NCI-H82 (cell line): ENCODE results near the gene IFNLR1.

Experiments used
- DNase-seq: peaks from one replicate; lab custom pipeline; 2025; lab: John Stamatoyannopoulos, UW

Gene IFNLR1

GRCh38 chr1:24175033-24175755 lies 11.9 kb downstream of the IFNLR1 start:
- DNase-seq = no peak

GRCh38 chr1:24173638-24174575 lies 13.2 kb downstream of the IFNLR1 start:
- no peak for DNase-seq

GRCh38 chr1:24172598-24172997 lies 14.5 kb downstream of the IFNLR1 start:
- DNase-seq = peak; percentile 26

GRCh38 chr1:24169286-24169685 lies 17.8 kb downstream of the IFNLR1 start:
- DNase-seq = no peak

GRCh38 chr1:24168245-24168644 lies 18.8 kb downstream of the IFNLR1 start:
- no peak for DNase-seq

GRCh38 chr1:24167008-24167407 lies 20.1 kb downstream of the IFNLR1 start:
- no peak for DNase-seq

GRCh38 chr1:24165500-24165899 lies 21.6 kb downstream of the IFNLR1 start:
- no peak for DNase-seq

- DNase-seq = no peak
These were observed 23.1 kb downstream of the IFNLR1 start for GRCh38 chr1:24164004-24164403.

GRCh38 chr1:24162201-24162600 lies 24.9 kb downstream of the IFNLR1 start:
- peak; percentile 91 for DNase-seq

GRCh38 chr1:24161270-24161669 lies 25.8 kb downstream of the IFNLR1 start:
- DNase-seq = no peak

GRCh38 chr1:24159366-24159765 lies 27.7 kb downstream of the IFNLR1 start:
- no peak for DNase-seq

- DNase-seq = peak; percentile 69
These were observed 29.1 kb downstream of the IFNLR1 start for GRCh38 chr1:24157918-24158481.

GRCh38 chr1:24156542-24157260 lies 30.4 kb downstream of the IFNLR1 start:
- DNase-seq = no peak

GRCh38 chr1:24155011-24155782 lies 31.9 kb downstream of the IFNLR1 start:
- peak; percentile 28 for DNase-seq

GRCh38 chr1:24154215-24154614 lies 32.9 kb downstream of the IFNLR1 start:
- no peak for DNase-seq

- no peak for DNase-seq
These were observed 34.2 kb downstream of the IFNLR1 start for GRCh38 chr1:24152631-24153494.

GRCh38 chr1:24151175-24151533 lies 35.9 kb downstream of the IFNLR1 start:
- DNase-seq = no peak

GRCh38 chr1:24150234-24151174 lies 36.6 kb downstream of the IFNLR1 start:
- DNase-seq = peak; percentile 91

- no peak for DNase-seq
These were observed 37.2 kb downstream of the IFNLR1 start for GRCh38 chr1:24149866-24150233.
